HG03039 (cell line): ENCODE data around the gene ARSG.

Source experiments
- ATAC-seq: cut with Tn5 transposase; IDR thresholded peaks from one replicate; pipeline ENCODE4 v1.9.1; 2021; ENCODE audit warnings: mild to moderate bottlenecking, moderate library complexity; ENCODE audit not compliant: unreplicated experiment

Gene ARSG

GRCh38 chr17:68443972-68444464, 152.7 kb downstream of the ARSG start:
- no peak for ATAC-seq

GRCh38 chr17:68445671-68446070, 154.4 kb downstream of the ARSG start:
- no peak for ATAC-seq

- ATAC-seq: no peak
Observed at GRCh38 chr17:68446626-68447041, 155.3 kb downstream of the ARSG start.

GRCh38 chr17:68449021-68449739, 157.9 kb downstream of the ARSG start:
- no peak for ATAC-seq

GRCh38 chr17:68450391-68450790, 159.1 kb downstream of the ARSG start:
- no peak for ATAC-seq

- no peak for ATAC-seq
Observed at GRCh38 chr17:68450801-68451200, 159.5 kb downstream of the ARSG start.

- ATAC-seq: no peak
Observed at GRCh38 chr17:68451670-68452354, 160.5 kb downstream of the ARSG start.

GRCh38 chr17:68452724-68453290, 161.5 kb downstream of the ARSG start:
- ATAC-seq: no peak

GRCh38 chr17:68453991-68454665, 162.8 kb downstream of the ARSG start:
- no peak for ATAC-seq

- no peak for ATAC-seq
Observed at GRCh38 chr17:68455901-68456338, 164.6 kb downstream of the ARSG start.

GRCh38 chr17:68456339-68457167, 165.3 kb downstream of the ARSG start:
- ATAC-seq: no peak

- peak; percentile 28 for ATAC-seq
Observed at GRCh38 chr17:68457168-68457538, 165.9 kb downstream of the ARSG start, which contains the start of gene WIPI1. WIPI1 (minus strand) TSS chr17:68457496; CDS start chr17:68457421, 75 bp downstream.

- peak; percentile 74 for ATAC-seq
Observed at GRCh38 chr17:68457539-68458259, 166.4 kb downstream of the ARSG start.

- ATAC-seq: no peak
Observed at GRCh38 chr17:68458260-68459036, 167.2 kb downstream of the ARSG start.

- no peak for ATAC-seq
Observed at GRCh38 chr17:68459037-68459639, 167.8 kb downstream of the ARSG start.

- no peak for ATAC-seq
Observed at GRCh38 chr17:68460146-68460545, 168.9 kb downstream of the ARSG start.

GRCh38 chr17:68460715-68461114, 169.4 kb downstream of the ARSG start:
- ATAC-seq: no peak

- no peak for ATAC-seq
Observed at GRCh38 chr17:68461122-68461539, 169.8 kb downstream of the ARSG start.

- no peak for ATAC-seq
Observed at GRCh38 chr17:68461589-68461988, 170.3 kb downstream of the ARSG start.
